ENCODE results near the gene LRP10.

Gene LRP10

DNA sequence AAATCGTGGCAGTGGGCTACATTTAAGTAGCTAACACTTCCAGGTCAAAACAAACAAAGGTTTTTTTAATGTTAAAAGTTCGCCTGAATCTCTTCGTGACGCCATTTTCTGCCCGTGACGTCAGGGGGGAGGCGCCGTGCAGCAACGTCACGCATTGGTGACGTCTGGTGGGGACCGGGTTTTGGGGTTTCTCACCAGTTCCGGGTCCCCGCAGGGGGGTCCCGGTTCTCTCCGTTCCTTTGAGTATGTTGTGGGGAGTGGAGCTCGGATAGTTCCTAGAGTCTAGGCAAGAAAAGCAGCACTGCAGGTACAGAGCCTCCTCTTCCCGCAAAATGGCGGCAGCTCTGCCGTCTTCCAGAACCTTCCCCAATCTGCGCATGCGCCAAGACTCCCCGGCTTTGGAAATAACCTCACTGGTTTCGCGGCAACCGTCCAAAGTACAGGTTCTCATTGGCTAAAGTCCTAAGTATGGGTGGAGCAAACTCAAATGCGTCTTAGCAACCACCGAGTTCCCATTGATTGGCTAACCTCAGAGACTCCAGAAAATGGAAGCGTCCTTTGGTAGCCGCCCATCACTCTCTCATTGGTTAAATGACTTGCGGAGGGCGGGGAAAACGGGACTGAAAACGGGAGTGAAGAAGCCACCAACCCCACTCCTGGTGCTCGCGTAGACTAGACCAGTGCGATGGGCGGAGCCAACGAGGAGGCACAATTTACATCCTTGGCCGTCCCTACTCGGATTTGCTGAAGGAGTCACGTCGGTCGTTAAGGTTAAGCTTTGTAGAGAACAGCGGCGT, 47.5 kb downstream of the LRP10 start, which contains the start of gene RBM23:
TSS of gene RBM23 (minus strand) at position 346 of the 797 bp plus-strand sequence.
- peak; percentile 99 to 100 for DNase-seq (ENCODE audit: low read depth in 2 of 2)

DNA sequence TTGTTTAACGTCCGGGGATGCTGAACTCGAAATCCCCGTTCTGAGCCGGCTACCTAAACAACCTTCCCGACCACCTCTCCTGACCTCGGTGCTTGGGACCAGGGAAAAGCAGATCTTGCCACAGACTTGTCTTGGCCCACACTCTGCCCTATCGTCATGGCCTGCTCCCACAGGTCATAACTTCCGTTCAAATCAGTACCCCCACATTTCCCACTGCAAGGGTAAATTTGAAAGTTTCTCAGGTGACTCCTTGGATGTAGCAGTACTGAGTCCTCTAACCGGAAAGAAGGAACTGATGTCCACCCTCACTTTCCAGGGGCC, 48.0 kb downstream of the LRP10 start:
- DNase-seq (ENCODE audit: low read depth in 2 of 2) = no peak

DNA sequence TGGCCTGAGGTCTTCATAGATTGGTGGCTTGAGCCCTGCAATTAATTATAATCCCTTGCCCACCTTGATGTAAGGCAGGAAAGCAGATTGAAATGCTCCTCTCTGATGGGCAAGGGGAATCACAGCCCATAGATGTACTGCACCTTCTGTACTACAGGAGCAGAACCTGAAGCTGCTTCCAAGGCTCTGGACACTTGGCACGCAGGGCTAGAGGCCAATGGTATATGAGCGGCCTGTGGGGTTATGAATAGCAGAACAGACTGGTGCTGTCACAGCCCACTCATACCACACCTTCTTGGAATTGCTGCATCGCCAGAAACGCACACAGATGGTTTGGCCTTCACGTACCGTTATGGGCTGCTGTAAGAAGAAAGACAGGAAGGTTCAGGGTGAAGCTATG, 49.2 kb downstream of the LRP10 start:
- DNase-seq (ENCODE audit: low read depth in 2 of 2) = no peak

DNA sequence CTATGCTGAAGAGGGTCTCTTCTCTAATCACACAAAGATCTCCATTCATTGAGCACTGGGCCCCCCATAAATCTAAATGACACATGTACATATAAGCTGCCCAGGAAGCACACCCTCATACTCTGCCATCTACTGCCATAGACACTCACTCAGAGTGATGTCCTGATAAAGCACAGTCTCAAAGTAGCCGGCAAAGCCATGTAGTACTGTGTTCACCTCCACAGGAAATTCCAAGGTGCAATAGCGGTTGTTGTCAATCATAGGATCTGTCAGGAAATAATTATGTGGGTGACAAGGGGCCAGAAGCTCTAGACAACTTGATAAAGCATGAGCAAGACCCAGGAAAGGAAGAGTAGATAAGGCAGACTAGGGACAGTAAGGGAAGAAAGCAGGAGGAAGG, 50.8 kb downstream of the LRP10 start:
- DNase-seq (ENCODE audit: low read depth in 2 of 2) = no peak

DNA sequence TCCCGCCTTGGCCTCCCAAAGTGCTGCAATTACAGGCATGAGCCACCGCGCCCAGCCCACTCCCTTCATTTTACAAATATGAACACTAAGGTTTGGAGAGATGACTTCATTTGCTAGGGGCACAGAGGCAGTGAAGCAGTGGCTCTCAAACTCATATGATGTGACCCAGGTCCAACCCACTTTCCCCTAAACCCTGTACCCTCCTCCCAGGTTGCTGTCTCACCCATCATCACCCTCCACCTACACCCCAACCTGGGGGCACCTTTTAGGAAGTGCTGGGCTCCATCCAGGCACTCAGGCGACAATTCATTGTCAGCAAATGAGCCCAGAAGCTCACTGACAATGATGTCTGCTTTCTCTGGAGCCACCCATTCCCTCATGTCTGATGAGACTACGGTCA, 52.2 kb downstream of the LRP10 start:
- DNase-seq (ENCODE audit: low read depth in 2 of 2) = no peak

DNA sequence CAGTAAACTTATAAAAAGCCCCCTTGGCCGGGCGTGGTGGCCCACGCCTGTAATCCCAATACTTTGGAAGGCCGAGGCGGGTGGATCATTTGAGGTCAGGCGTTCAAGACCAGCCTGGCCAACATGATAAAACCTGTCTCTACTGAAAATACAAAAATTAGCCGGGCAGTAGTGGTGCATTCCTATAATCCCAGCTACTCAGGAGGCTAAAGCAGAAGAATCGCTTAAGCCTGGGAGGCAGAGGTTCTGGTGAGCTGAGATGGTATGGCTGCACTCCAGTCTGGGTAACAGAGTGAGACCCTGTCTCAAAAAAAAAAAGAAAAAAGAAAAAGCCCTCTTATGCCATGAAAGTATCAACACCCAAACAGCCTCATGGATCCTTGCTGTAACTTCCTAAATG, 54.0 kb downstream of the LRP10 start:
- DNase-seq (ENCODE audit: low read depth in 2 of 2) = no peak

DNA sequence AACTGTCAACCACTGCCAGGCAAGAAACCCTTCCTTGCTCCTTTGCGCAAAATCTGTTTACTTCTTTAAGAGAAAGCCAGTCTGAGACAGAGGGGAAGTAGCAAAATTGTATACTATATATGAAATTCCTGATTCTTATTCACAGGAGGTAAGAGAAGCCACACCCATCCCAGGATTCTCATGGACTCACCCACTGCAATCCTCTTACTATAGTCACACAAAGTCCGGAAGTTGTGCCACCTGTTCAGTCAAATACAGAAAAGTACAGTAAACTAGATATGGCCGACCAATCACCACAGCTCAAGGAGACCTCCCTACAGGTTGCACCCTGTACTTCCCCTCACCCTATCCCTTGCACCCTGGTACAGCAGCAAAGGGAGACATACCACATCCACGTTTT, 54.8 kb downstream of the LRP10 start:
- no peak for DNase-seq (ENCODE audit: low read depth in 2 of 2)

DNA sequence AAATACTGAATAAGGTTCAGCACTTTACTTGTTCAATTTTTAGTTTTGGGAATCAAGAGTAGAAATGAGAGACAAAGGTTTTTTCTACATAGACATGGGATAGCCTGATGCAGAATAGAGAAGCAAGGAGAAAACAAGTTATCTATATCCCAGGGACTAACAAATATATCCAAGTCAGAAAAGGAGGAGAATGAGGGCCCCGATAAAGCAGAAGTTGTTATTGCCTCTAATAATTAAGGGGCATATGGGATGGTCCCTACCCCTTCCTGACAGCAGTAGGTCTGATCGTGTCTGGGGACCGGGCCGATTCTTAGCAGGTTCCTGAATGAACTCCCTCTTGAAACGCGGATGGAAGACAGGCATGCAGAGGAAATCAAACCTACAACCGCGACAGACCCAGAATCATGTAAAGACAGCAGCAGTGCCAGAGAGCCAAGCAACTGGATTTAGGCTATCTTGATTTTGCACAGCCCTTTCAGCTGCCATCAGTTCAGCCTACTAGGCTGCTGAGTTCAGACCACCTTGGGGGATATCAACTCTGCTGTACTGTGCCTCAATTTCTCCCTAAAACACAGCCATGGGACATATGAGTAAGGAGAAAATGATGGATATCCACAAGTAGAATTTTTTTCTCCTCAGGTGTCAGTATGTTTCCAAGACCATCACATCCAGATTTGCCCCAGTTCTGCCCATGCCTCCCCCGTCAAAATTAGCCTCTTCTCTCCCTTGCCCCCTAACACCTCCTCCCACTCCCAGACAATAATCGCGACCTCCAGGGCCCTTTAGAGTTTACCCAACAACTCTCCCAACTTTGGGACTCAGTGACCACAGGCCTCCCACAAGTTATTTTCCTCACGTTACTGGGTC, 56.9 kb downstream of the LRP10 start:
- no peak for DNase-seq (ENCODE audit: low read depth in 2 of 2)

DNA sequence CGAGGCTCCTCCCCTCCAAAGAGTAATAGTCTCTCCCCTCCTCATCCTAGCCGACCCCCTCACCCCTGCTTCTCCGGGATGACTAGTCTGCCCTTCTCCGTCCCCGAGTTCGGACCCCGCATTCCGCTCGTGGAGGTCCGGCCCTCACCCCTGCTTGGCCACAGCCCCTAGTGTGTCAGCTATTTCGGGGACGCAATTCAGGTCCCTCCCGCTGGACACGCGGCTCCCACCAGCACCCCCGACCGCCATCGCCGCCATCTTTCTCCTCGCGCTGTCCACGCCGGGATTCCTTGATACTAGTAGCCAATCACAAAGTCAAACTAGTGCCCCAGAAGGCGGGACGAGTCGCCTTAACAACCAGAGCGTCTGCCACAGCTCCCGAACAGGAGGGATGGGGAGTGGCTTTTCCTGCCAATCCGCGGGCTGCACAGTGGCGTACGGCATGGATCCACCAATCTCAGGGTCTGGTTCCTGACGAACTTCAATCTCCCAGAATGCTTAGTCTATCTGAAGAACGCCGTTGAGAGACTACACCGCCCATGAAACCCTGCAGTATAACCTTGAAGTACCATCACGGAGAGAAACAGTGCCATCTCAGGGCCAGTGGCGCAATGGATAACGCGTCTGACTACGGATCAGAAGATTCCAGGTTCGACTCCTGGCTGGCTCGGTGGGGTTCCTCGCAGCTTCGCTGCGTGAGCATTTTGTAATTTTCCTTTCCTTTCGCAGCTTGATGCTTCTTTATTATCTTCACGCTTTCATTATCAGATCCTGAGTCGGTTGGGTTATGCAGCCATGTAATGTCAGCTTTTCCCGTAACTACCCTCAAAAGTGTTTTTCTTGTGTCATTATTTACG, 57.8 kb downstream of the LRP10 start, which contains the start of gene PRMT5:
TSS of gene PRMT5 (minus strand) at position 273 of the 857 bp plus-strand sequence. CDS start at position 258, 15 bp downstream.
- peak; percentile 95 to 97 for DNase-seq (ENCODE audit: low read depth in 2 of 2)

DNA sequence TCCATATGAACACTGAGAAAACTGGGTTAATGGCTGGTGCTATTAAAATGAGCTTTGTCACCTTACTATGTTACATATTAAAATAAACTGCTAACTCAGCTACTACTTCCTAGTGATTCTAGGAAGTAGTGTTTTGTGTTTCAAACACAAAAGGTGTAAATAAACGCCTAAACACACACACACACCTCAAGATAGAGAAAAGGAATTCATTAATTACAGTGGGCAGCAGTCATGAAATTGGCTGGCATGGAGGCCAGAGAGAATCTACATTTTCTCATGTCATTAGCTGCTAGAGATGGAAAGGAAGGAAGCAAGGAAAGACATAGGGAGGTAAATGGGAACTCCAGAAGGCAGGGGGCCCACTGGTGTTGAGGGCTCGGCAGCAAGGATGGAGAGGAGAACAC, 58.4 kb downstream of the LRP10 start:
- no peak for DNase-seq (ENCODE audit: low read depth in 2 of 2)

Data from activated CD8-positive, alpha-beta memory T cell treated with anti-CD3 and anti-CD28 coated beads for 4 hours (primary cell).